ENCODE measurements around the gene CYTH2. TPM values are rescaled to one million over a fixed set of nuclear protein-coding genes. Genes with fewer than 3 reads are reported as not detected.

Gene CYTH2
- polyA plus RNA-seq, 1 donor from 2014 or later = 397 TPM

DNA sequence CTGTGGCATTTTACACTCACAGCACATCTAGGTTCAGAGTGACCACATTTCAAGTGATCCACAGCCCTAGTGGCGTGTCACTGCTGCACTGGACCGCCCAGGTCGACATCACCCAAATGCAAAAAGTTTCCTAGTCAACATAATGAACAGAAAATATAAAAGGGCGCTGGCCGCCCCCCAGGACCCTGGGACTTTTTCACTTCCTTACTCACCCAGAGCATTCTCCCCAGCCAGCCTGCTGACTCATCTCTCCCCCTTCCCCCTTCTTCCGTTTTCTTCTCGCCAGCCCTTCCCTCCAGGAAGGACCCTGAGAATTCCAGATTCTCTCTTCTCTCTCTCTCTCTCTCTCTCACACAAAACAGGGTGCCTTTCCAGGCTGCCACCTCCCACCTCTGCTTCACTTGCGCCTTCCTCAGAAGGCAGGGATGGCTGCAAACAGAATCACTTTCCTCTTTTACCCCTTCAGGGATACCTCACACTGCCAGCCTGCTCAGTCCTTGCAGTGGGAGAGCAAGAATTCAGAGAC, 44.4 kb upstream of the CYTH2 start:
- Histone ChIP-seq H3K4me3 (ENCODE audit: low read length) (no peak overlapping the region), H3K79me2 (replicated peaks; ENCODE audit: insufficient read depth, low read length) (no peaks in the 10 kb centered on the region), H3K36me3 (ENCODE audit: insufficient read depth, low read length) (no peaks in the 10 kb centered on the region), H3K27me3 (ENCODE audit: insufficient read depth, low read depth, low read length) (no peaks in the 10 kb centered on the region), H3F3A (ENCODE audit: insufficient read depth, low read length, poor library complexity, severe bottlenecking) (no peaks in the 10 kb centered on the region), H3K9me2 (ENCODE audit: insufficient read depth, low read length) (no peaks in the 10 kb centered on the region), H3K4me2 (ENCODE audit: low read length) (no peak overlapping the region), H3K9me3 (ENCODE audit: low read length) (no peaks in the 10 kb centered on the region), H4K20me1 (ENCODE audit: insufficient read depth) (no peaks in the 10 kb centered on the region), H2AFZ (ENCODE audit: low read depth, low read length) (no peak overlapping the region), H3K9ac (ENCODE audit: low read length) (no peak overlapping the region), H3K27ac (ENCODE audit: low read length) (no peak overlapping the region)
- TF ChIP-seq EZH2 (IDR thresholded peaks at IDR 0.05; ENCODE audit: borderline replicate concordance, insufficient read depth, low read length, poor library complexity, severe bottlenecking) (no peak), MXI1 (conservative IDR thresholded peaks at IDR 0.05; ENCODE audit: poor library complexity, severe bottlenecking) (no peak), SMC3 (conservative IDR thresholded peaks at IDR 0.05; ENCODE audit: poor library complexity) (no peak), TAF1 (IDR thresholded peaks at IDR 0.05; ENCODE audit: low read depth) (no peak), POLR2AphosphoS5 (IDR thresholded peaks at IDR 0.05) (no peak), RAD21 (conservative IDR thresholded peaks at IDR 0.05) (no peak), EP300 (conservative IDR thresholded peaks at IDR 0.05; ENCODE audit: poor library complexity, severe bottlenecking) (no peak)
- TF ChIP-seq, protein P1, sequence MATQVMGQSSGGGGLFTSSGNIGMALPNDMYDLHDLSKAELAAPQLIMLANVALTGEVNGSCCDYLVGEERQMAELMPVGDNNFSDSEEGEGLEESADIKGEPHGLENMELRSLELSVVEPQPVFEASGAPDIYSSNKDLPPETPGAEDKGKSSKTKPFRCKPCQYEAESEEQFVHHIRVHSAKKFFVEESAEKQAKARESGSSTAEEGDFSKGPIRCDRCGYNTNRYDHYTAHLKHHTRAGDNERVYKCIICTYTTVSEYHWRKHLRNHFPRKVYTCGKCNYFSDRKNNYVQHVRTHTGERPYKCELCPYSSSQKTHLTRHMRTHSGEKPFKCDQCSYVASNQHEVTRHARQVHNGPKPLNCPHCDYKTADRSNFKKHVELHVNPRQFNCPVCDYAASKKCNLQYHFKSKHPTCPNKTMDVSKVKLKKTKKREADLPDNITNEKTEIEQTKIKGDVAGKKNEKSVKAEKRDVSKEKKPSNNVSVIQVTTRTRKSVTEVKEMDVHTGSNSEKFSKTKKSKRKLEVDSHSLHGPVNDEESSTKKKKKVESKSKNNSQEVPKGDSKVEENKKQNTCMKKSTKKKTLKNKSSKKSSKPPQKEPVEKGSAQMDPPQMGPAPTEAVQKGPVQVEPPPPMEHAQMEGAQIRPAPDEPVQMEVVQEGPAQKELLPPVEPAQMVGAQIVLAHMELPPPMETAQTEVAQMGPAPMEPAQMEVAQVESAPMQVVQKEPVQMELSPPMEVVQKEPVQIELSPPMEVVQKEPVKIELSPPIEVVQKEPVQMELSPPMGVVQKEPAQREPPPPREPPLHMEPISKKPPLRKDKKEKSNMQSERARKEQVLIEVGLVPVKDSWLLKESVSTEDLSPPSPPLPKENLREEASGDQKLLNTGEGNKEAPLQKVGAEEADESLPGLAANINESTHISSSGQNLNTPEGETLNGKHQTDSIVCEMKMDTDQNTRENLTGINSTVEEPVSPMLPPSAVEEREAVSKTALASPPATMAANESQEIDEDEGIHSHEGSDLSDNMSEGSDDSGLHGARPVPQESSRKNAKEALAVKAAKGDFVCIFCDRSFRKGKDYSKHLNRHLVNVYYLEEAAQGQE (IDR thresholded peaks at IDR 0.05; ENCODE audit: borderline replicate concordance) = no peak
- TF ChIP-seq, protein P2, sequence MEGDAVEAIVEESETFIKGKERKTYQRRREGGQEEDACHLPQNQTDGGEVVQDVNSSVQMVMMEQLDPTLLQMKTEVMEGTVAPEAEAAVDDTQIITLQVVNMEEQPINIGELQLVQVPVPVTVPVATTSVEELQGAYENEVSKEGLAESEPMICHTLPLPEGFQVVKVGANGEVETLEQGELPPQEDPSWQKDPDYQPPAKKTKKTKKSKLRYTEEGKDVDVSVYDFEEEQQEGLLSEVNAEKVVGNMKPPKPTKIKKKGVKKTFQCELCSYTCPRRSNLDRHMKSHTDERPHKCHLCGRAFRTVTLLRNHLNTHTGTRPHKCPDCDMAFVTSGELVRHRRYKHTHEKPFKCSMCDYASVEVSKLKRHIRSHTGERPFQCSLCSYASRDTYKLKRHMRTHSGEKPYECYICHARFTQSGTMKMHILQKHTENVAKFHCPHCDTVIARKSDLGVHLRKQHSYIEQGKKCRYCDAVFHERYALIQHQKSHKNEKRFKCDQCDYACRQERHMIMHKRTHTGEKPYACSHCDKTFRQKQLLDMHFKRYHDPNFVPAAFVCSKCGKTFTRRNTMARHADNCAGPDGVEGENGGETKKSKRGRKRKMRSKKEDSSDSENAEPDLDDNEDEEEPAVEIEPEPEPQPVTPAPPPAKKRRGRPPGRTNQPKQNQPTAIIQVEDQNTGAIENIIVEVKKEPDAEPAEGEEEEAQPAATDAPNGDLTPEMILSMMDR (IDR thresholded peaks at IDR 0.05; ENCODE audit: poor library complexity, severe bottlenecking) = no peak

- no peak overlapping the region for H3K4me2 ChIP-seq (ENCODE audit: low read length)
- H3K9ac ChIP-seq (ENCODE audit: low read length) = no peak overlapping the region
- H3K27ac ChIP-seq (ENCODE audit: low read length) = no peak overlapping the region
These were observed 40.5 kb upstream of the CYTH2 start for GRCh38 chr19:48428670-48429069.

More at GRCh38 chr19:48428670-48429069, 40.5 kb upstream of the CYTH2 start:
- Histone ChIP-seq H3K36me3 (ENCODE audit: insufficient read depth, low read length) (no peaks in the 10 kb centered on the region), H3F3A (ENCODE audit: insufficient read depth, low read length, poor library complexity, severe bottlenecking) (no peaks in the 10 kb centered on the region), H3K9me2 (ENCODE audit: insufficient read depth, low read length) (no peaks in the 10 kb centered on the region), H3K27me3 (ENCODE audit: insufficient read depth, low read depth, low read length) (no peaks in the 10 kb centered on the region), H4K20me1 (ENCODE audit: insufficient read depth) (no peaks in the 10 kb centered on the region), H3K9me3 (ENCODE audit: low read length) (no peaks in the 10 kb centered on the region), H3K79me2 (replicated peaks; ENCODE audit: insufficient read depth, low read length) (no peaks in the 10 kb centered on the region), H2AFZ (ENCODE audit: low read depth, low read length) (no peak overlapping the region), H3K4me3 (ENCODE audit: low read length) (no peak overlapping the region)
- no peak for TF ChIP-seq EP300 (conservative IDR thresholded peaks at IDR 0.05; ENCODE audit: poor library complexity, severe bottlenecking)
- no peak for TF ChIP-seq POLR2AphosphoS5 (IDR thresholded peaks at IDR 0.05)
- TF ChIP-seq SMC3 (conservative IDR thresholded peaks at IDR 0.05; ENCODE audit: poor library complexity) = no peak
- no peak for TF ChIP-seq MXI1 (conservative IDR thresholded peaks at IDR 0.05; ENCODE audit: poor library complexity, severe bottlenecking)
- no peak for TF ChIP-seq RAD21 (conservative IDR thresholded peaks at IDR 0.05)
- TF ChIP-seq TAF1 (IDR thresholded peaks at IDR 0.05; ENCODE audit: low read depth) = no peak
- TF ChIP-seq EZH2 (IDR thresholded peaks at IDR 0.05; ENCODE audit: borderline replicate concordance, insufficient read depth, low read length, poor library complexity, severe bottlenecking) = no peak
- TF ChIP-seq, protein P1 (IDR thresholded peaks at IDR 0.05; ENCODE audit: borderline replicate concordance) = no peak
- TF ChIP-seq, protein P2 (IDR thresholded peaks at IDR 0.05; ENCODE audit: poor library complexity, severe bottlenecking) = no peak
